Mesothelial cell of epicardium (in vitro differentiated cells): Measurements from ENCODE around the gene SORBS2. TPM values are rescaled to one million over a fixed set of nuclear protein-coding genes. Genes with fewer than 3 reads are reported as not detected.
"Not testable (repeated sequence)": the region's sequence is repeated elsewhere in the genome, so short reads cannot be mapped to it uniquely, and the experiment has no call there.

Experiments
- DNase-seq, 2 experiments: peaks; one replicate each; pipeline ENCODE4 v3.0.0; 2021; ENCODE audit warnings: low spot score in 2 of 2; ENCODE audit not compliant: unreplicated experiment in 2 of 2
- H3K27ac Mint-ChIP-seq: 2 replicates; pipeline ENCODE4 v1.8.0; 2021; ENCODE audit warnings: mixed read lengths
- H3K27me3 Mint-ChIP-seq: 2 replicates; pipeline ENCODE4 v1.8.0; 2021; ENCODE audit warnings: low read depth, mixed read lengths
- H3K36me3 Mint-ChIP-seq: 2 replicates; pipeline ENCODE4 v1.8.0; 2021; ENCODE audit warnings: mixed read lengths
- H3K4me1 Mint-ChIP-seq: 2 replicates; pipeline ENCODE4 v1.8.0; 2021; ENCODE audit warnings: mixed read lengths
- H3K4me3 Mint-ChIP-seq: 2 replicates; pipeline ENCODE4 v1.8.0; 2021; ENCODE audit warnings: mild to moderate bottlenecking, moderate library complexity, mixed read lengths
- H3K9me3 Mint-ChIP-seq: 2 replicates; pipeline ENCODE4 v1.8.0; 2021; ENCODE audit warnings: mixed read lengths
- total RNA-seq: library from RNA; stranded (reverse); gene quantifications from 3 replicates; pipeline ENCODE4 v1.2.1, GENCODE V29; 2021
- TF ChIP-seq, protein P1 (sequence below): fragments of 200-600 bp; sonication (generic); IDR thresholded peaks from one replicate; pipeline ENCODE4 v1.5.0; 2021; ENCODE audit warnings: antibody characterized with exemption; ENCODE audit not compliant: unreplicated experiment

SORBS2 gene, protein sequence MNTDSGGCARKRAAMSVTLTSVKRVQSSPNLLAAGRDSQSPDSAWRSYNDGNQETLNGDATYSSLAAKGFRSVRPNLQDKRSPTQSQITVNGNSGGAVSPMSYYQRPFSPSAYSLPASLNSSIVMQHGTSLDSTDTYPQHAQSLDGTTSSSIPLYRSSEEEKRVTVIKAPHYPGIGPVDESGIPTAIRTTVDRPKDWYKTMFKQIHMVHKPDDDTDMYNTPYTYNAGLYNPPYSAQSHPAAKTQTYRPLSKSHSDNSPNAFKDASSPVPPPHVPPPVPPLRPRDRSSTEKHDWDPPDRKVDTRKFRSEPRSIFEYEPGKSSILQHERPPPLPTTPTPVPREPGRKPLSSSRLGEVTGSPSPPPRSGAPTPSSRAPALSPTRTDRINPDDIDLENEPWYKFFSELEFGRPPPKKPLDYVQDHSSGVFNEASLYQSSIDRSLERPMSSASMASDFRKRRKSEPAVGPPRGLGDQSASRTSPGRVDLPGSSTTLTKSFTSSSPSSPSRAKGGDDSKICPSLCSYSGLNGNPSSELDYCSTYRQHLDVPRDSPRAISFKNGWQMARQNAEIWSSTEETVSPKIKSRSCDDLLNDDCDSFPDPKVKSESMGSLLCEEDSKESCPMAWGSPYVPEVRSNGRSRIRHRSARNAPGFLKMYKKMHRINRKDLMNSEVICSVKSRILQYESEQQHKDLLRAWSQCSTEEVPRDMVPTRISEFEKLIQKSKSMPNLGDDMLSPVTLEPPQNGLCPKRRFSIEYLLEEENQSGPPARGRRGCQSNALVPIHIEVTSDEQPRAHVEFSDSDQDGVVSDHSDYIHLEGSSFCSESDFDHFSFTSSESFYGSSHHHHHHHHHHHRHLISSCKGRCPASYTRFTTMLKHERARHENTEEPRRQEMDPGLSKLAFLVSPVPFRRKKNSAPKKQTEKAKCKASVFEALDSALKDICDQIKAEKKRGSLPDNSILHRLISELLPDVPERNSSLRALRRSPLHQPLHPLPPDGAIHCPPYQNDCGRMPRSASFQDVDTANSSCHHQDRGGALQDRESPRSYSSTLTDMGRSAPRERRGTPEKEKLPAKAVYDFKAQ (N-terminal part only)
- total RNA-seq = 9.2 to 11.0 TPM (median 10.1 TPM) in 3 replicates

DNA sequence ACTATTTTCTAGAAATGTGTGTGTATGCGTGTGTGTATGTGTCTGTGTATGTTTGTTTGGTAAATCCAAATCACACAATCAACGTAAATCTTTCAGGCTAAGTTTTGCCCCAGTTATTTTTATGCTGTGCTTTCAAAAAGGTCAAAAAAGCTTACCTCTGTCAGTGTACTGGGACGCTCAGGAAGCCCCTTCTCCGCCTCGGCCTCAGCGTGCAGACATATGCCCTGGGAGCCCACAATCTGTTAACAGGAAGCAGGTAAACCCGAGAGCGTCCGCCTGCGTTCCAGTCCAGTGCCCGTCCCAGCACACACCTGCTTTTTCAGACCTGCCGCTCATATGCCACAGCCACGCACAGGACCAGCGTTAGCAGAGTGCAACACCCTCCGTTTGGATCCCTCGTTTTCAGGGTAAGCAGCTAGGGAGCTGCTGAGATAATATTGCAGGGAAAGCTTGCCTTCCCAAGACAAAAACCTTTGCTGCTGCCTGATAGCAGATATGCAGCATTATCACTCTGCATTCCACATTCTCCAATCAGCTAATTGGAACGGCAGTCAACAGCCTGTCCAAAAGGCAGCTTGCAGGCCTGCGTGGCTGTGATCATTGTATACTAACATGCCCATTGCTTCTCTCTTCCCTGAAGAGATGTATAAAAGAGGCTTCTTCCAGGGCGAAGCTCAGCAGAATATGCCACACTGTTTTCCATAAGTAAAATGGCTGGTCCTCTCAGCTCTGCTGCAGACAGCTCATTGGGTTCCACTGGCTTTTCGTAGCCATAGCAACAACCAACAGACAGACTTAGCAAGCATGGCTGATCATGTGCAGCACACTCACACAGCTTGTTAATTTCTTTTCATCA lies at the start of gene SORBS2:
Gene SORBS2, minus strand, starts transcription at position 686 of the 856 bp plus-strand sequence. CDS start 121,623 bp downstream, outside the sequence.
- Mint-ChIP-seq H3K9me3 (no peaks in the 10 kb centered on the region), H3K4me3 (peak within 1 kb of the TSS; percentile 46), H3K27me3 (no peaks in the 10 kb centered on the region), H3K4me1 (peaks cover 58% of the 10 kb centered on the region), H3K36me3 (no peaks in the 10 kb centered on the region), H3K27ac (peak within 1 kb of the TSS; percentile 77)
- TF ChIP-seq, protein P1, sequence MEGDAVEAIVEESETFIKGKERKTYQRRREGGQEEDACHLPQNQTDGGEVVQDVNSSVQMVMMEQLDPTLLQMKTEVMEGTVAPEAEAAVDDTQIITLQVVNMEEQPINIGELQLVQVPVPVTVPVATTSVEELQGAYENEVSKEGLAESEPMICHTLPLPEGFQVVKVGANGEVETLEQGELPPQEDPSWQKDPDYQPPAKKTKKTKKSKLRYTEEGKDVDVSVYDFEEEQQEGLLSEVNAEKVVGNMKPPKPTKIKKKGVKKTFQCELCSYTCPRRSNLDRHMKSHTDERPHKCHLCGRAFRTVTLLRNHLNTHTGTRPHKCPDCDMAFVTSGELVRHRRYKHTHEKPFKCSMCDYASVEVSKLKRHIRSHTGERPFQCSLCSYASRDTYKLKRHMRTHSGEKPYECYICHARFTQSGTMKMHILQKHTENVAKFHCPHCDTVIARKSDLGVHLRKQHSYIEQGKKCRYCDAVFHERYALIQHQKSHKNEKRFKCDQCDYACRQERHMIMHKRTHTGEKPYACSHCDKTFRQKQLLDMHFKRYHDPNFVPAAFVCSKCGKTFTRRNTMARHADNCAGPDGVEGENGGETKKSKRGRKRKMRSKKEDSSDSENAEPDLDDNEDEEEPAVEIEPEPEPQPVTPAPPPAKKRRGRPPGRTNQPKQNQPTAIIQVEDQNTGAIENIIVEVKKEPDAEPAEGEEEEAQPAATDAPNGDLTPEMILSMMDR = no peak
- DNase-seq = no peak

DNA sequence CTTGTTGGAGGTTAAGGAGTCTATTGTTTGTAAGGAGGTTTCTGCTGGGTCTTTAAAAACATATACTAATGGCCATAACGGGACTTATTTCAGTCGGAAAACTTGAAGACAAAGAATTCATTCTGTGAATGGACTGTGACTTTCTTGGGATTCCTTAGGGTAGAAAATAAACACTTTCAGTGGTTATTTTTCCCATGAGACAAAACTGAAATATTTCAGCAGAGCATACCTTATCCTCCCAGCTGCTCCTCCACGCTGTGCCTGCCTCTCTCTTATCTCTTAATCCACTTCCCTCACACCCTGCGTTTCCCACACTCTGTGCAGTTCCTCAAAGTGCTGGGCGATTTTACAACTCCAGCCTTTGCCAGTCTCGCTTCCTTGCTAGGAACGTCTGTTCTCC lies 47.1 kb upstream of the SORBS2 start:
- no peak for DNase-seq
- no peak overlapping the region for H3K4me3 Mint-ChIP-seq
- H3K4me1 Mint-ChIP-seq = peaks cover 10% of the 10 kb centered on the region
- H3K27ac Mint-ChIP-seq = no peak overlapping the region
- H3K9me3 Mint-ChIP-seq = peaks cover 18% of the 10 kb centered on the region
- peaks cover 11% of the 10 kb centered on the region for H3K36me3 Mint-ChIP-seq
- TF ChIP-seq, protein P1 = no peak
- H3K27me3 Mint-ChIP-seq = no peaks in the 10 kb centered on the region

DNA sequence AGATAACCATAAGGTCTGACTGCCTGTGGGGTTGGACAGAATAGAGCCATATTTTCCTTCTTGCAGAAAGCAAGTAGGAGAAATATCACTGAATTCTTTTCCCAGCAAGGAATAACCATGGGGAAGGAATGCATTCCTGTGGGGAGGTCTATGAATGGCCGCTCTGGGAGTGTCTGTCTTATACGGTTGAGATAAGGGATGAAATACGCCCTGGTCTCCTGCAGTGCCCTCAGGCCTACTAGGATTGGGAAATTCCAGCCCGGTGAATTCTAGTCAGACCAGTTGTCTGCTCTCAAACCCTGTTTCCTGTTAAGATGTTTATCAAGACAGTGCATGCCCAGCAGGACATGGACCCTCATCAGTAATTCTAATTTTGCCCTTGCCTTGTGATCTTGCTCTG lies 45.6 kb upstream of the SORBS2 start:
- not testable (repeated sequence) for H3K27me3 Mint-ChIP-seq, H3K27ac Mint-ChIP-seq, DNase-seq, H3K4me3 Mint-ChIP-seq, H3K4me1 Mint-ChIP-seq
- peaks cover 11% of the 10 kb centered on the region for H3K36me3 Mint-ChIP-seq
- peaks cover 18% of the 10 kb centered on the region for H3K9me3 Mint-ChIP-seq

DNA sequence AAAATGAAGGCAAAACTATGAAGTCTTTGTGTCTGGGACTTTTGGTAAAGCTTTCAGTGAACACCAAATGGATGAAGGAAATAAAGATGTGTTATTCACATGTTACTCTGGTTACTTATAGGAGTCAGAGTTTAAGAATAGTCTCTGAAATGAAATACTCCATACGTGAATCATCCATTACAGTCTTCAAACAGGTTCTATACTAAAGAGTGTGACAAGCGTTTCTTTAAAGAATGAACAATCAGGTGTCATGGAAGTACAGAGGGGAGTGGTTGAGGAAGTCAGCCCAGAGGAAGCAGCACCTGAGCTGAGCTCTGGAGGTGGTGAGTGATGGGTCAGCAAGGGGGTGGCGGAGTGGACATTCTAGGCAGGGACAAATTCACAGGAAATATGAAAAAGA lies 41.8 kb upstream of the SORBS2 start:
- Mint-ChIP-seq H3K27ac (no peak overlapping the region), H3K4me3 (no peak overlapping the region), H3K4me1 (no peaks in the 10 kb centered on the region), H3K27me3 (no peaks in the 10 kb centered on the region), H3K9me3 (peaks cover 29% of the 10 kb centered on the region), H3K36me3 (peaks cover 12% of the 10 kb centered on the region)
- TF ChIP-seq, protein P1 = no peak
- no peak for DNase-seq

DNA sequence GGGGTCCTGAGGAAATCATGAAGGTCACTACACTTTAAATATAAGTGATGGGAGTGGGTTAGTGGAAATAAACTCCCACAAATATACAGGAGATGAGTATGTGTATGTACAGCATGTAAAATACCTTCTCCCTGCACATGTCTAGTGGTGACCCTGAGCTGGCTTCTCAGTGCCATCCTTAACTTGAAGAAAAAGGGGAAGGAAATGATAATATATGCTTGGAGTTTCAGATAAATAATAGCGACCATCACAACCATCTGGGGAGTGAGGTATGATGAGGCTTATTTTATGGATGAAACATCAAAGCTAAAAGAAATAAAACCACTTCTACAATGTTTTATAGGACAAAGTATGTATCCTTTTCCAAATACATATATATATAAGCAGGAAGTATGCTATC lies 41.0 kb upstream of the SORBS2 start:
- peaks cover 9% of the 10 kb centered on the region for H3K36me3 Mint-ChIP-seq
- H3K27me3 Mint-ChIP-seq = no peaks in the 10 kb centered on the region
- TF ChIP-seq, protein P1 = no peak
- H3K4me1 Mint-ChIP-seq = peaks cover under 1% of the 10 kb centered on the region
- no peak overlapping the region for H3K27ac Mint-ChIP-seq
- peaks cover 23% of the 10 kb centered on the region for H3K9me3 Mint-ChIP-seq
- DNase-seq = no peak
- H3K4me3 Mint-ChIP-seq = no peak overlapping the region
